Right lung (tissue), 5 donors: ENCODE data around the gene DNM3. TPM values are rescaled to one million over a fixed set of nuclear protein-coding genes. Genes with fewer than 3 reads are reported as not detected.

Experiments used
- DNase-seq, 2 donors: peaks; one replicate each; pipeline ENCODE4 v3.0.0-alpha.2; 2013
- polyA plus RNA-seq, 5 donors: library from polyadenylated mRNA; unstranded; fragments of 120-200 nt; gene quantifications; one replicate each; pipeline versions ENCODE4 v1.2.1 to v1.2.3, GENCODE V29; 2013; ENCODE audit warnings: inconsistent platforms in 1 of 5, low replicate concordance in 1 of 5; ENCODE audit not compliant: insufficient read length in 5 of 5, insufficient read depth in 1 of 5

The DNM3 gene
- polyA plus RNA-seq, 5 donors: 4.1 to 6.9 (median 5.2) TPM

GRCh38 chr1:172393354-172393753 is 552.1 kb downstream of the DNM3 start:
- DNase-seq: no peak

GRCh38 chr1:172394141-172394751 is 552.9 kb downstream of the DNM3 start:
- no peak for DNase-seq

- DNase-seq: no peak
These were observed 553.5 kb downstream of the DNM3 start for GRCh38 chr1:172394811-172395210.

GRCh38 chr1:172395576-172395975 is 554.3 kb downstream of the DNM3 start:
- DNase-seq: no peak

GRCh38 chr1:172397221-172397620 is 555.9 kb downstream of the DNM3 start:
- DNase-seq: no peak

- no peak for DNase-seq
These were observed 556.3 kb downstream of the DNM3 start for GRCh38 chr1:172397633-172398032.

- DNase-seq: no peak
These were observed 556.9 kb downstream of the DNM3 start for GRCh38 chr1:172398193-172398592.

- peak; percentile 49 to 52 for DNase-seq
These were observed 557.9 kb downstream of the DNM3 start for GRCh38 chr1:172398970-172399755.

- no peak for DNase-seq
These were observed 558.7 kb downstream of the DNM3 start for GRCh38 chr1:172399756-172400721.

GRCh38 chr1:172400722-172401105 is 559.4 kb downstream of the DNM3 start:
- no peak for DNase-seq

- no peak for DNase-seq
These were observed 560.2 kb downstream of the DNM3 start for GRCh38 chr1:172401477-172401876.

- no peak for DNase-seq
These were observed 560.6 kb downstream of the DNM3 start for GRCh38 chr1:172401892-172402291.

GRCh38 chr1:172402878-172403569 is 561.7 kb downstream of the DNM3 start:
- no peak for DNase-seq

- DNase-seq: no peak
These were observed 562.8 kb downstream of the DNM3 start for GRCh38 chr1:172404121-172404520.

- no peak for DNase-seq
These were observed 564.6 kb downstream of the DNM3 start for GRCh38 chr1:172405912-172406311.

GRCh38 chr1:172406968-172407367 is 565.7 kb downstream of the DNM3 start:
- DNase-seq: no peak

- no peak for DNase-seq
These were observed 567.7 kb downstream of the DNM3 start for GRCh38 chr1:172408958-172409357.

- no peak for DNase-seq
These were observed 568.7 kb downstream of the DNM3 start for GRCh38 chr1:172410027-172410426.

- DNase-seq: no peak
These were observed 570.6 kb downstream of the DNM3 start for GRCh38 chr1:172411791-172412338.

- no peak for DNase-seq
These were observed 573.0 kb downstream of the DNM3 start for GRCh38 chr1:172414331-172414730.

- DNase-seq: no peak
These were observed 575.3 kb downstream of the DNM3 start for GRCh38 chr1:172416496-172417035.
